H1 (cell line): ENCODE data around the gene MRPL42. TPM values are rescaled to one million over a fixed set of nuclear protein-coding genes. Genes with fewer than 3 reads are reported as not detected.

Source experiments
- CTCF ChIA-PET: fragments of 300-600 bp; sonication (Branson Sonifier 250); formaldehyde crosslinking; loops from one replicate; lab custom pipeline; 2021; ENCODE audit not compliant: partially characterized antibody; lab: Charles Lee
- POLR2A ChIA-PET: fragments of 300-600 bp; sonication (Branson Sonifier 250); formaldehyde crosslinking; loops from one replicate; lab custom pipeline; 2021; ENCODE audit warnings: inconsistent platforms; ENCODE audit not compliant: partially characterized antibody; lab: Charles Lee
- DNase-seq, 2 experiments: peaks; one replicate each; pipeline versions ENCODE4 v3.0.0 to v3.0.0-alpha.2; 2010 to 2022; ENCODE audit warnings: low spot score in 2 of 2, low read depth in 1 of 2, mixed read lengths in 1 of 2
- FAIRE-seq: peaks from 2 replicates; lab custom pipeline; 2011; peaks lifted over from hg19 to GRCh38; lab: Jason Lieb, UNC
- H2AFZ ChIP-seq: 2 replicates; pipeline ENCODE4 v1.8.1; 2012; ENCODE audit warnings: low read length, inconsistent platforms
- H2AK5ac ChIP-seq: 2 replicates; pipeline ENCODE4 v1.6.1; 2013; ENCODE audit warnings: low read depth, low read length
- H2BK120ac ChIP-seq: replicated peaks from 2 replicates; pipeline ENCODE3; 2013; ENCODE audit warnings: low read depth, low read length, inconsistent platforms
- H2BK12ac ChIP-seq: 2 replicates; pipeline ENCODE4 v1.6.1; 2013; ENCODE audit warnings: low read depth, low read length
- H2BK15ac ChIP-seq: 2 replicates; pipeline ENCODE4 v1.6.1; 2013; ENCODE audit warnings: low read length
- H2BK20ac ChIP-seq: 2 replicates; pipeline ENCODE4 v1.6.1; 2013; ENCODE audit warnings: low read length
- H2BK5ac ChIP-seq: 2 replicates; pipeline ENCODE4 v1.6.1; 2013; ENCODE audit warnings: low read depth, low read length
- H3K14ac ChIP-seq: 2 replicates; pipeline ENCODE4 v1.6.1; 2013; ENCODE audit warnings: inconsistent platforms; ENCODE audit not compliant: insufficient read length
- H3K18ac ChIP-seq: 2 replicates; pipeline ENCODE4 v1.6.1; 2013; ENCODE audit warnings: low read length; ENCODE audit errors: extremely low read depth
- H3K23ac ChIP-seq: 2 replicates; pipeline ENCODE4 v1.6.1; 2013; ENCODE audit warnings: inconsistent platforms; ENCODE audit not compliant: insufficient read length
- H3K23me2 ChIP-seq: 2 replicates; pipeline ENCODE4 v1.6.1; 2013; ENCODE audit warnings: low read depth, low read length
- H3K27ac ChIP-seq: 2 replicates; pipeline ENCODE4 v1.6.1; 2011; ENCODE audit warnings: low read depth, low read length, inconsistent platforms
- H3K27me3 ChIP-seq, 4 experiments: replicated peaks in 1 of 4; 1 replicate in 1 of 4; 2 replicates in 3 of 4; pipeline versions ENCODE4 v1.6.1 to v1.8.1; 2011 to 2013; ENCODE audit warnings: low read length in 3 of 4, mild to moderate bottlenecking in 3 of 4, inconsistent platforms in 2 of 4, mixed read lengths in 2 of 4, moderate library complexity in 1 of 4; ENCODE audit not compliant: control insufficient read depth in 3 of 4, insufficient read depth in 3 of 4; ENCODE audit errors: extremely low read depth in 1 of 4
- H3K36me3 ChIP-seq, 4 experiments: 2 replicates each; pipeline versions ENCODE4 v1.6.1 to v1.8.1; 2011 to 2013; ENCODE audit warnings: mild to moderate bottlenecking in 4 of 4, low read length in 3 of 4, moderate library complexity in 2 of 4, control low read depth in 1 of 4, inconsistent platforms in 1 of 4; ENCODE audit not compliant: insufficient read depth in 4 of 4, control insufficient read depth in 2 of 4
- H3K4ac ChIP-seq: replicated peaks from 2 replicates; pipeline ENCODE3; 2013; ENCODE audit warnings: low read length, low read depth, mixed read lengths, inconsistent platforms; ENCODE audit not compliant: insufficient read length
- H3K4me1 ChIP-seq, 4 experiments: replicated peaks in 1 of 4; 1 replicate in 1 of 4; 2 replicates in 3 of 4; pipeline versions ENCODE4 v1.6.1 to v1.8.1; 2011 to 2013; ENCODE audit warnings: low read length in 3 of 4, inconsistent platforms in 2 of 4, mixed read lengths in 1 of 4; ENCODE audit not compliant: insufficient read depth in 4 of 4, control insufficient read depth in 3 of 4
- H3K4me2 ChIP-seq, 2 experiments: 2 replicates each; pipeline versions ENCODE4 v1.6.1 to v1.8.1; 2011 to 2013; ENCODE audit warnings: low read depth in 2 of 2, low read length in 2 of 2, control low read depth in 1 of 2, inconsistent platforms in 1 of 2, mild to moderate bottlenecking in 1 of 2; ENCODE audit not compliant: insufficient read depth in 1 of 2
- H3K4me3 ChIP-seq, 4 experiments: fragments of 200-600, 300-600 bp in 1 of 4; sonication (generic), shearing (Covaris generic), sonication (Bioruptor Twin) in 1 of 4; 2 replicates each; pipeline versions ENCODE4 v1.5.1 to v1.8.1; 2011 to 2016; ENCODE audit warnings: low read length in 4 of 4, low read depth in 3 of 4, control low read depth in 2 of 4, inconsistent platforms in 2 of 4, mild to moderate bottlenecking in 2 of 4, mixed read lengths in 1 of 4, moderate library complexity in 1 of 4; ENCODE audit not compliant: insufficient read depth in 2 of 4; ENCODE audit errors: extremely low read depth in 1 of 4
- H3K56ac ChIP-seq: replicated peaks from 2 replicates; pipeline ENCODE3; 2013; ENCODE audit warnings: low read depth, mild to moderate bottlenecking, mixed read lengths, low read length, inconsistent platforms; ENCODE audit not compliant: insufficient read length
- H3K79me1 ChIP-seq: 2 replicates; pipeline ENCODE4 v1.6.1; 2013; ENCODE audit warnings: low read depth, low read length, control low read depth
- H3K79me2 ChIP-seq, 2 experiments: 2 replicates each; pipeline versions ENCODE4 v1.6.1 to v1.8.1; 2012 to 2013; ENCODE audit warnings: low read length in 2 of 2, mild to moderate bottlenecking in 2 of 2, inconsistent platforms in 1 of 2; ENCODE audit not compliant: insufficient read depth in 2 of 2, control insufficient read depth in 1 of 2
- H3K9ac ChIP-seq, 4 experiments: replicated peaks in 1 of 4; 1 replicate in 1 of 4; 2 replicates in 3 of 4; pipeline versions ENCODE4 v1.6.1 to v1.8.1; 2011 to 2013; ENCODE audit warnings: low read depth in 3 of 4, low read length in 3 of 4, control low read depth in 2 of 4, mild to moderate bottlenecking in 2 of 4, moderate library complexity in 2 of 4, inconsistent platforms in 1 of 4; ENCODE audit errors: extremely low read depth in 1 of 4
- H3K9me3 ChIP-seq, 2 experiments: 2 replicates each; pipeline versions ENCODE4 v1.6.1 to v1.8.1; 2012 to 2013; ENCODE audit warnings: mild to moderate bottlenecking in 2 of 2, moderate library complexity in 2 of 2, control low read depth in 1 of 2, inconsistent platforms in 1 of 2, low read depth in 1 of 2, low read length in 1 of 2, mixed read lengths in 1 of 2; ENCODE audit not compliant: insufficient read depth in 2 of 2
- H4K20me1 ChIP-seq, 2 experiments: replicated peaks in 1 of 2; 2 replicates each; pipeline versions ENCODE3 to v1.8.1; 2011 to 2013; ENCODE audit warnings: inconsistent platforms in 2 of 2, low read length in 2 of 2, mild to moderate bottlenecking in 1 of 2; ENCODE audit not compliant: insufficient read depth in 2 of 2, control insufficient read depth in 1 of 2
- H4K5ac ChIP-seq: 2 replicates; pipeline ENCODE4 v1.6.1; 2013; ENCODE audit warnings: low read length, low read depth, mixed read lengths, inconsistent platforms; ENCODE audit not compliant: insufficient read length
- H4K8ac ChIP-seq: 2 replicates; pipeline ENCODE4 v1.8.0; 2013; ENCODE audit warnings: mild to moderate bottlenecking, moderate library complexity, low read length, inconsistent platforms; ENCODE audit not compliant: insufficient read depth; ENCODE audit errors: extremely low read depth
- H4K91ac ChIP-seq: replicated peaks from 2 replicates; pipeline ENCODE3; 2013; ENCODE audit warnings: low read length, mixed read lengths, inconsistent platforms; ENCODE audit not compliant: insufficient read length
- ASH2L ChIP-seq: fragments of 200-600, 300-600 bp; sonication (generic); IDR thresholded peaks from one replicate; pipeline ENCODE4 v1.7.1; 2017; ENCODE audit warnings: low read length
- NANOG ChIP-seq: IDR thresholded peaks from 2 replicates; pipeline ENCODE4 v1.6.1; 2011; ENCODE audit warnings: low read length, low read depth, mild to moderate bottlenecking, inconsistent platforms; ENCODE audit not compliant: insufficient read depth, poor library complexity, severe bottlenecking
- NRF1 ChIP-seq: IDR thresholded peaks from 2 replicates; pipeline ENCODE4 v1.6.1; 2011; ENCODE audit warnings: mild to moderate bottlenecking, low read depth, low read length, improper control_type of control experiment
- POLR2A ChIP-seq, 2 experiments: IDR thresholded peaks; 1 replicate in 1 of 2; 2 replicates in 1 of 2; pipeline ENCODE4 v1.6.1; 2011; ENCODE audit warnings: low read depth in 2 of 2, low read length in 2 of 2, mild to moderate bottlenecking in 2 of 2; ENCODE audit errors: control extremely low read depth in 1 of 2
- POU5F1 ChIP-seq: IDR thresholded peaks from 2 replicates; pipeline ENCODE4 v1.6.1; 2011; ENCODE audit warnings: low read depth, mild to moderate bottlenecking, low read length, moderate library complexity
- SP4 ChIP-seq: IDR thresholded peaks from 2 replicates; pipeline ENCODE4 v1.6.1; 2012; ENCODE audit warnings: low read length, inconsistent platforms
- WGBS, 2 experiments: shearing (Covaris generic) in 1 of 2; methylation state at CpG; one replicate each; pipeline versions ENCODE4 v1.1.6 to v1.1.7; 2013 to 2015; ENCODE audit warnings: low lambda C conversion rate in 2 of 2, mixed read lengths in 2 of 2, inconsistent platforms in 1 of 2, low coverage in 1 of 2, missing lambda C conversion rate in 1 of 2; ENCODE audit not compliant: insufficient replicate concordance in 2 of 2, insufficient coverage in 1 of 2, insufficient read length in 1 of 2; ENCODE audit errors: extremely low coverage in 1 of 2, missing lambda C conversion rate in 1 of 2; 5-methylcytosine and 5-hydroxymethylcytosine counted together
- polyA plus RNA-seq, 7 experiments: library from polyadenylated mRNA; depleted of rRNA in 3 of 7; stranded (reverse) in 5 of 7; unstranded in 2 of 7; fragments of >200 nt in 5 of 7; fragments of 200-250 nt in 2 of 7; gene quantifications; 1 replicate in 5 of 7; 2 replicates in 1 of 7; 4 replicates in 1 of 7; pipeline versions ENCODE4 v1.2.1 to v1.2.3, GENCODE V29; 2011 to 2013; ENCODE audit warnings: missing spikeins in 2 of 7, mixed read lengths in 2 of 7
- total RNA-seq: library from RNA; stranded (reverse); fragmentation: NEBNext Ultra II Directional; extraction: Animal tissue kit (Norgen Biotek cat#: 25700); gene quantifications from 2 replicates; pipeline ENCODE4 v1.2.1, GENCODE V29; 2021

MRPL42 gene
- total and polyA plus RNA-seq, 2 of the 8 experiments (the other 6 are each of a cell fraction or from before 2014, with no cell fraction given): 110 to 176 TPM

GRCh38 chr12:93494096-93494495 lies 26.8 kb downstream of the MRPL42 start:
- peaks cover 0 to 8% of the 10 kb centered on the region in 2 experiments; a peak in 1 of 4 replicates for H3K79me2 ChIP-seq
- DNase-seq (no peak), FAIRE-seq (no peak)
- H4K91ac ChIP-seq: no peak overlapping the region
- H3K27ac ChIP-seq: no peak overlapping the region
- H3K4ac ChIP-seq: no peak overlapping the region
- H2BK5ac ChIP-seq: no peak overlapping the region
- no peaks in the 10 kb centered on the region for H3K4me1 ChIP-seq
- H2AK5ac ChIP-seq: no peak overlapping the region
- H3K56ac ChIP-seq: no peak overlapping the region
- H4K8ac ChIP-seq: no peak overlapping the region
- ChIA-PET CTCF (interaction anchor here (1.6 to 2.4 kb wide), 4 partner anchors 9 to 608 kb away, joined by 3 to 11 read pairs (median 8); no protein-coding TSS in a partner anchor), POLR2A (interaction anchor here (1.8 kb wide), 1 partner anchor 23 kb away, joined by 5 read pairs; no protein-coding TSS in a partner anchor)
- H2BK12ac ChIP-seq: no peak overlapping the region
- H4K20me1 ChIP-seq: peaks cover 0 to 4% of the 10 kb centered on the region in 2 experiments
- no peak overlapping the region for H3K14ac ChIP-seq
- H3K36me3 ChIP-seq: peaks cover 11 to 46% (median 23%) of the 10 kb centered on the region in 4 experiments
- H3K18ac ChIP-seq: no peak overlapping the region
- H3K9me3 ChIP-seq: no peaks in the 10 kb centered on the region
- H3K4me3 ChIP-seq: no peak overlapping the region
- H3K23me2 ChIP-seq: no peaks in the 10 kb centered on the region
- H3K9ac ChIP-seq: no peak overlapping the region
- H3K27me3 ChIP-seq: no peaks in the 10 kb centered on the region
- H3K23ac ChIP-seq: no peak overlapping the region
- H3K4me2 ChIP-seq: no peak overlapping the region
- no peak overlapping the region for H2BK15ac ChIP-seq
- no peak overlapping the region for H4K5ac ChIP-seq
- WGBS, 2 experiments: 93% methylated on average over 3 of the region's 3 CpGs; no CpG with 5 or more reads in 1 of the 2 experiments
- H2BK120ac ChIP-seq: no peak overlapping the region
- no peak overlapping the region for H2BK20ac ChIP-seq
- 0 out of 2 replicates have a peak, but pooled peaks cover 2% of the 10 kb centered on the region for H3K79me1 ChIP-seq
- no peak overlapping the region for H2AFZ ChIP-seq
- TF ChIP-seq NRF1 (no peak), POU5F1 (no peak), ASH2L (no peak), POLR2A (IDR thresholded peaks at IDR 0.05; ENCODE audit: control extremely low read depth in 1 of 2, low read depth in 2 of 2, low read length in 2 of 2) (no peak), NANOG (no peak), SP4 (no peak)
